HG03280 (cell line): ENCODE measurements around the gene SPPL3.
"Not testable (repeated sequence)": the region's sequence is repeated elsewhere in the genome, so short reads cannot be mapped to it uniquely, and the experiment has no call there.

ENCODE experiments used
- ATAC-seq: cut with Tn5 transposase; IDR thresholded peaks from one replicate; pipeline ENCODE4 v1.9.1; 2021; ENCODE audit warnings: mild to moderate bottlenecking, moderate library complexity; ENCODE audit not compliant: unreplicated experiment

Gene SPPL3

DNA sequence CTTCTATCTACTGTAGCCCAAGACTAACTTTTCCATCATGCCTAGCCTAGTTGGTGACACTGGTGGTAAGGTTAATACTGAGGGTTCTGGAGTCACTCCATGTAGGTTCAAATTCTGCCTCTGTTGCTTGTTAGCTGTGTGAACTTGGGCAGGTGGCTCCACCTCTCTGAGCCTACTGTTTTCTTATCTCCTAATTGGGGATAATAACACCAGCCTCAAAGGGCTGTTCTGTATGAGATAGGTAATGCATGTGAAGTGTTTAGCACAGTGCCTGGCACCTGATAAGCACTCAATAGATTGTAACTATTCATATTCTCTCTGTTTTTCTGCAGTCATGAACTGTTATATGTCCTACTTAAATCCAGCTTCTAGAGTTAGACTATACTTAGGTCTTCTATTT, 17.5 kb upstream of the SPPL3 start:
- ATAC-seq: no peak

DNA sequence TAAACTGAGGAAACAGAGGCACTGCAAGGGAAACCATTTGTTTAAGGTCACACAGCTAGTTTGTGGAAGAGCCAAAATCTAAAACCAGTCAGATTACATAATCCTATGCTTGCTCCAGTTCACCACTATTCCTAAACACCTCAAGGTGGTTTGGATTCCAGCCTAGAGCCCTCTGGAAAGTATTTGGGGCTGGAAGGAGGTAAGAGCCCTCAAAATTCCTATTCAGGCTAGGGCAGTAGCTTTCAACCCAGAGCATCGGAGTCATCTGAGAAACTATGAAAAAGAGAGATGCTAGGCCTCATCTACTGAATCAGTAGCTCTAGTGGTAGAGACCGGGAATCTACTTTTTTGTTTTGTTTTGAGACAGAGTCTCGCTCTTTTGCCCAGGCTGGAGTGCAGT, 16.0 kb upstream of the SPPL3 start:
- no peak for ATAC-seq

GRCh38 chr12:120917748-120918147, 13.6 kb upstream of the SPPL3 start:
- ATAC-seq: no peak

GRCh38 chr12:120916561-120916960, 12.4 kb upstream of the SPPL3 start:
- ATAC-seq: no peak

DNA sequence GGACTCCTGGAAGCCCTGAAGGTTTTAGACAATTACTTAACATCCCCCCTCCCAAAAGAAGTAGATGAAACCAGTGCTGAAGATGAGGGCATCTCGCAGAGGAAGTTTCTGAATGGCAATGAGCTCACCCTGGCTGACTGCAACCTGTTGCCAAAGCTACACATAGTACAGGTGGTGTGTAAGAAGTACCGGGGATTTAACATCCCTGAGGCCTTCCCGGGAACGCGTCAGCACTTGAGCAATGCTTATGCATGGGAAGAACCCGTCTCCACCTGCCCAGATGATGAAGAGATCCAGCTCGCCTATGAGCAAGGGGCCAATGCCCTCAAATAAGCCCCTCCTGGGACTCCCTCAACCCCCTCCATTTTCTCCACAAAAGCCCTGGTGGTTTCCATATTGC, 10.6 kb upstream of the SPPL3 start:
- ATAC-seq: no peak

GRCh38 chr12:120909633-120910298, 5.6 kb upstream of the SPPL3 start:
- ATAC-seq: no peak

DNA sequence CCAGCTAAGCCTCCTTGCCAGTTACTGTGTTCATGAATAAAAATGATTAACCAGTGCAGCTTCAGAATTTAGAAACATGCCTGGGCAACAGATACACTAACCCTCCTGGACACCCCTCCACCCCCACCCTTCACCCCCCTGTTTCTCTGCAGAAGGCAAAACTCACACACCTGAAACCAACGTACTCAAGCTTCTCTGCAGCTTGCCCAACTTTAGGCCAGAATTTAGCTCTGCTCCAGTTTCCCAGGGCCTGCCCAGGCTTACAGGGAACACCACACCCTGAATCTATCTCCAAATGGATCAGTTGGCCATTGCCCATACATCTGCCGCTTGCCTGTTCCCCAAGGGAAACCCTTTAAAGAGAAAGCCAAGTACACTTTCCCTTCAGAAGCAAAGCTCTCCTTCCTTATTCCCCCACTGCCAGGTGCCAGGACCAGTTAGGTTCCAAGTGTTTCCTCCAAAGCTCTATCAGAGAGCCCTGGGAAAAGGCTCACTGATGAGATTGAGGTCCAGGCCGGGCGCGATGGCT, 1.8 kb upstream of the SPPL3 start:
- ATAC-seq: no peak

- ATAC-seq: peak; percentile 45
These were observed 554 bp downstream of the SPPL3 start for GRCh38 chr12:120903412-120904196.

- no peak for ATAC-seq
These were observed 1.2 kb downstream of the SPPL3 start for GRCh38 chr12:120902846-120903411.

DNA sequence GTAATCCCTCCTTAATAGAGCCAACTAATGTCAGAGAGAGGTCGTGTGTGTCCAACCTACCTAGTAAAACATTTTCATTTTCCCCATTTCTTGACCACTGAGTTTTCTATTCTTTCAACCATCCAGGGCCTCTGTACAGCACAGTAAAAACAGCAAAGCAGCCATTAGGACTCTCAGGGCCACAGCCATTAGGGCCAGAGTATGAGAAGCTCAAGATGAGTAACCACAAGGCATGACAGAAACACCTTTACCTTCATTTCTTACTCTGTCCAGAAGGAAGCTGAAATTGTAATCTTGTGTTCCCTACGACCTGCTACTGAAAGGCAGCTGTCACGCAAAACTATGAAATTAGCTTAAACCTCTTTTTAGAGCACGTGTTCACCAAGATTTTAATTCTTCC, 2.3 kb downstream of the SPPL3 start:
- no peak for ATAC-seq

GRCh38 chr12:120901101-120901500, 3.1 kb downstream of the SPPL3 start:
- not testable (repeated sequence) for ATAC-seq

DNA sequence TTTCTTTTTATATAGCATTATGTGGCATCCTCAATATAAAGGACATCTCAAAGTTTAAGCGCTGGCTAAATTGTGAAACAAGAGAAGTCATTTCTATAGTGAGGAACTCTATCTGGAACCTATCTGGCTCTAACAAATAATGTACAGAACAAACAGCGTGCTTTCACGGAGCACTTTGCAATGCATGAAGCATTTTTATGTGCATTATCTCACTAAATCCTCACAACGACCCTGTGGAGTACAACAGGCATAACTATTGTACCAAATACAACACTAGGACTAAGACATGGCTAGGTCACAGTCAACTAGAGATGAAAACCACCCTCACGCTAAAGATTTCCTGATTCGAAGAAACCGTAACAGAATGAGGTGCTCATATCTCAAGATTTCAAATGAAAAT, 8.6 kb downstream of the SPPL3 start:
- no peak for ATAC-seq

DNA sequence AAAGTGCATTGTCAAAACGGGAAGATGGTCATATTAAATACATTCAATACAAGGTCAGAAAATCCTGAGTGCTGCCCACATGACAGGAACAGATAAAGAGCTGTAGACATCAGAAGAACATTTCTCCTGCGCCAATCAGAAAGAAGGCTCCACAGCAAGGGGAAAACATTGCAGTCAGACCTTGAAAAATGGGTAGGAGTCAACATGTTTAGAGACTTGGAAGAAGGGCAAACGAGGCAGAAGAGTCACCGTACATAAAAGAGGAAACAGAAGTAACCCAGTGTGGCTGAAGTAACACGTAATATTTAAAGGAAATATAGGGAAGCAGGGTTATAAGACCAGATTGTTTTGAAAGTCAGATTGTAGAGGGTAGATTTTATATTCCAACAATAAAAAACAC, 11.9 kb downstream of the SPPL3 start:
- no peak for ATAC-seq

GRCh38 chr12:120890963-120891362, 13.2 kb downstream of the SPPL3 start:
- ATAC-seq: no peak

DNA sequence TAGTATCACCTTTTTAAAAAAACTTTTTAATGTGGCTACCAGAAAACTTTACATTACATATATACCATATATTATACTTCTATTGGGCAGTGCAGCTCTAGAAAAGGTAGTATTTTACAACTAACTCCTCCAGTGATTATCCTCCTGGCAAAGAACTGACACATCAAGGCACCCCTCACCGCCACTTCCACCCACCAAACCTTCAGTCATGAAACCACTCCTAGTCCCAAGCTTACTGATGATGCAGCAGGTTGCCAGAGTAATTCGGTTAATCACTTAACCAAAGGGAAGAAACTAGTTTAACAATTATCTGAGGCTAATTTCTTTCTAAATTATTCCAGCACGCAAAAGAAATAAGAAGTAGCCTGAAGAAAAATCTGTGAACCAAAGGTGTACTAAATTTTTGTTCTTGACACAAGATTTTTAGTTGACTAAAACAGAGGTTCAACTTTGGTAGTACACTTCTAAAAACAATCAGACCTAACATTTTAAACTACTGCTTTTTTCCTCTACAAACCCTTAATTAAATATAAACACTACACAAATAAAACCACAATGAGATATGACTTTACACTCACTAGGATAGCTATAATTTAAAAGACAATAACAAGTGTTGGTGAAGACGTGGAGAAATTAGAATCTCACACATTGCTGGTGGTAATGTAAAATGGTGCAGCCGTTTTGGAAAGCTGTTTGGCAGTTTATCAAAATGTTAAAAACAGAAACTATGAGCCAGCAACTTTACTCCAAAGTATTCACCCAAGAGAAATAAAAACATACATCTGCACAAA, 16.7 kb downstream of the SPPL3 start:
- no peak for ATAC-seq

GRCh38 chr12:120886199-120887018, 17.7 kb downstream of the SPPL3 start:
- ATAC-seq: no peak

DNA sequence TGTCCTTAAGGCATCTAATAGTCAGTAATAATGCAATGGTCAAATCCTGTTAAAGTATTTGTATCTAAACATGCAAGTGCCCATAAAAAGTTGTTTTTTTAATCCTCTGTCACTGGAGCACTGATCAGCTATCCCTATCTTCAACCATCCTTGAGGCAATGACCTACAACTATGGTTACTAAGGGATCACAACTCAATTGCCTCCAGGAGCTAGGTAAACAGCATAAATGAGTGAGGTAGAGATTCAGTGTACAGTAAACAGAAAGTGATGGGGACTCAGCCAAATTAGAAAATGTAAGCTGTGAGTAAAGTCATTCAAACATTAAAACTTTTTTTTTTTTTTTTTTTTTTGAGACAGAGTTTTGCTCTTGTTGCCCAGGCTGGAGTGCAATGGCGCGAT, 18.6 kb downstream of the SPPL3 start:
- ATAC-seq: no peak

- no peak for ATAC-seq
These were observed 19.5 kb downstream of the SPPL3 start for GRCh38 chr12:120884644-120885043.

DNA sequence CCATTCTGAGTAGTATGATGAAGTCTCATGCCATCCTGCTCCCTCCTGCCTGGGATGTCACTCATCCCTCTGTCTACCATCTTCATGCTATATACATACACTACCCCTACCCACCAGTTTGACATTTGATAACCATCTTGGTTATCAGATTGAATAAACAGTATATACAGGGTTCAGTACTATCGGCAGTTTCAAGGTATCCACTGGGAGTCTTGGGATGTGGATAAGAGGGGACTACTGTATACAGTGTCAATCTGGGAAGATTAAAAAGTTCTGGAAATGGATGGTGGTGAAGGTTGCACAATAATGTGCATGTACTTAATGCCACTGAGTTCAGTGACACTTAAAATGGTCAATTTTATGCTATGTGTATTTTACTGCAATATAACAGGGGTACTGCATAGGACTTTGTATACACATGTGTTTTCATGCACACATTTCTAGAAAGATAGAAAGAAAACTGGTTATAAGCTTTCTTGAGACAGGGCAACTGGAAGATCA, 22.1 kb downstream of the SPPL3 start:
- no peak for ATAC-seq

GRCh38 chr12:120879718-120880300, 24.3 kb downstream of the SPPL3 start:
- ATAC-seq: no peak
